ENCODE measurements around the gene CEP162. TPM values are rescaled to one million over a fixed set of nuclear protein-coding genes. Genes with fewer than 3 reads are reported as not detected.
A peak's percentile ranks its signal among the peaks of the same experiment; 100 is the strongest.

The CEP162 gene
- total and polyA plus RNA-seq, 2 of the 8 experiments (the other 6 are each of a cell fraction or from before 2014, with no cell fraction given) = 1.3 to 10.6 TPM

- no peaks in the 10 kb centered on the region; the same call in 1 of the 2 replicates for H3K23me2 ChIP-seq (ENCODE audit: low read depth, low read length)
- H3K9me3 ChIP-seq (ENCODE audit: insufficient read depth in 2 of 2, low read depth in 1 of 2, low read length in 1 of 2) = no peaks in the 10 kb centered on the region
- WGBS, 2 experiments (ENCODE audit: extremely low coverage in 1 of 2, insufficient coverage in 1 of 2, insufficient read length in 1 of 2, insufficient replicate concordance in 2 of 2, low coverage in 1 of 2, low lambda C conversion rate in 2 of 2, missing lambda C conversion rate in 1 of 2) = 69% methylated on average over 3 of the region's 3 CpGs; no CpG with 5 or more reads in 1 of the 2 experiments
- H3K14ac ChIP-seq (ENCODE audit: insufficient read length) = no peak overlapping the region
- no peak overlapping the region for H3K4me2 ChIP-seq (ENCODE audit: insufficient read depth in 1 of 2, low read depth in 2 of 2, low read length in 2 of 2)
- H4K20me1 ChIP-seq (replicated peaks in 1 of 2; ENCODE audit: control insufficient read depth in 1 of 2, insufficient read depth in 2 of 2, low read length in 2 of 2) = no peaks in the 10 kb centered on the region
- H3K4ac ChIP-seq (replicated peaks; ENCODE audit: insufficient read length, low read depth, low read length) = no peak overlapping the region
- no peak overlapping the region for H3K23ac ChIP-seq (ENCODE audit: insufficient read length)
- no peak overlapping the region for H3K18ac ChIP-seq (ENCODE audit: extremely low read depth, low read length)
- peaks cover 0 to 4% (median 0%) of the 10 kb centered on the region in 4 experiments; a peak in 1 of 7 replicates for H3K4me1 ChIP-seq (replicated peaks in 1 of 4; ENCODE audit: control insufficient read depth in 3 of 4, insufficient read depth in 4 of 4, low read length in 3 of 4)
- peaks cover 0 to 2% (median 0%) of the 10 kb centered on the region in 4 experiments; a peak in 1 of 8 replicates for H3K36me3 ChIP-seq (ENCODE audit: control insufficient read depth in 2 of 4, insufficient read depth in 4 of 4, low read length in 3 of 4)
- H3K56ac ChIP-seq (replicated peaks; ENCODE audit: insufficient read length, low read depth, low read length) = no peak overlapping the region
- no peak overlapping the region for H3K4me3 ChIP-seq (ENCODE audit: extremely low read depth in 1 of 4, insufficient read depth in 2 of 4, low read depth in 3 of 4, low read length in 4 of 4)
- no peaks in the 10 kb centered on the region for H3K27me3 ChIP-seq (replicated peaks in 1 of 4; ENCODE audit: control insufficient read depth in 3 of 4, extremely low read depth in 1 of 4, insufficient read depth in 3 of 4, low read length in 3 of 4)
- no peak overlapping the region for H2BK120ac ChIP-seq (replicated peaks; ENCODE audit: low read depth, low read length)
- no peaks in the 10 kb centered on the region for H3K79me1 ChIP-seq (ENCODE audit: low read depth, low read length)
- CTCF ChIA-PET (ENCODE audit: partially characterized antibody) = interaction anchor here (0.6 to 1.4 kb wide), 5 partner anchors 9 to 602 kb away, joined by 3 to 8 read pairs (median 3); partner anchors contain the start of gene CEP162
- H3K27ac ChIP-seq (ENCODE audit: low read depth, low read length) = no peak overlapping the region
- no peak overlapping the region for H2AK5ac ChIP-seq (ENCODE audit: low read depth, low read length)
- H3K79me2 ChIP-seq (ENCODE audit: control insufficient read depth in 1 of 2, insufficient read depth in 2 of 2, low read length in 2 of 2) = no peaks in the 10 kb centered on the region
- FAIRE-seq (peak; percentile 45), DNase-seq (ENCODE audit: low read depth in 1 of 2, low spot score in 2 of 2) (no peak)
- POLR2A ChIA-PET (ENCODE audit: partially characterized antibody) = no interaction called here
- H4K8ac ChIP-seq (ENCODE audit: extremely low read depth, insufficient read depth, low read length) = no peak overlapping the region
- no peak overlapping the region for H3K9ac ChIP-seq (replicated peaks in 1 of 4; ENCODE audit: extremely low read depth in 1 of 4, low read depth in 3 of 4, low read length in 3 of 4)
- H2BK12ac ChIP-seq (ENCODE audit: low read depth, low read length) = no peak overlapping the region
- H2BK15ac ChIP-seq (ENCODE audit: low read length) = no peak overlapping the region
- no peak overlapping the region for H2AFZ ChIP-seq (ENCODE audit: low read length)
- no peak overlapping the region for H4K91ac ChIP-seq (replicated peaks; ENCODE audit: insufficient read length, low read length)
- H4K5ac ChIP-seq (ENCODE audit: insufficient read length, low read depth, low read length) = no peak overlapping the region
- TF ChIP-seq SIRT6 (IDR thresholded peaks at IDR 0.05; ENCODE audit: low read length) (no peak), POU5F1 (IDR thresholded peaks at IDR 0.05; ENCODE audit: low read depth, low read length) (0 out of 2 replicates have a peak, but pooled peaks have one; percentile 16)
- no peak overlapping the region for H2BK5ac ChIP-seq (ENCODE audit: low read depth, low read length)
- no peak overlapping the region for H2BK20ac ChIP-seq (ENCODE audit: low read length)
Observed at GRCh38 chr6:84218091-84218490, 9.4 kb downstream of the CEP162 start.

All from H1 (cell line).